GM12878 (cell line): Measurements from ENCODE around the gene DNAH2. TPM values are rescaled to one million over a fixed set of nuclear protein-coding genes. Genes with fewer than 3 reads are reported as not detected.
A peak's percentile ranks its signal among the peaks of the same experiment; 100 is the strongest.

Source experiments
- BHLHE40 ChIP-seq, 2 experiments: fragments of 450-650 bp in 1 of 2; IDR thresholded peaks; 2 replicates each; pipeline ENCODE4 v1.6.1; 2011 to 2017; ENCODE audit warnings: low read depth in 2 of 2, borderline replicate concordance in 1 of 2, improper control_type of control experiment in 1 of 2, low read length in 1 of 2, mild to moderate bottlenecking in 1 of 2
- CBFB ChIP-seq: IDR thresholded peaks from 2 replicates; pipeline ENCODE4 v1.6.1; 2016; ENCODE audit warnings: antibody characterized with exemption, low read depth
- CHD4 ChIP-seq: fragments of 200-600 bp; sonication (generic); IDR thresholded peaks from 2 replicates; pipeline ENCODE4 v1.6.1; 2016; ENCODE audit warnings: mild to moderate bottlenecking
- E2F8 ChIP-seq: fragments of 450-650 bp; IDR thresholded peaks from 2 replicates; pipeline ENCODE4 v1.6.1; 2018; ENCODE audit warnings: mild to moderate bottlenecking, low read depth, moderate library complexity; ENCODE audit not compliant: partially characterized antibody
- ESRRA ChIP-seq: IDR thresholded peaks from 2 replicates; pipeline ENCODE4 v1.6.1; 2012; ENCODE audit warnings: mild to moderate bottlenecking, low read length, improper control_type of control experiment
- GATAD2B ChIP-seq: fragments of 450-650 bp; conservative IDR thresholded peaks from 2 replicates; pipeline ENCODE4 v1.6.1; 2017; ENCODE audit warnings: low read depth, mild to moderate bottlenecking, moderate library complexity
- IRF3 ChIP-seq: fragments of 450-650 bp; IDR thresholded peaks from 2 replicates; pipeline ENCODE4 v1.6.1; 2014; ENCODE audit warnings: mild to moderate bottlenecking
- JUND ChIP-seq: IDR thresholded peaks from 2 replicates; pipeline ENCODE4 v1.6.1; 2012; ENCODE audit warnings: low read depth, mild to moderate bottlenecking, low read length, improper control_type of control experiment, moderate library complexity
- KLF5 ChIP-seq: fragments of 450-650 bp; IDR thresholded peaks from 2 replicates; pipeline ENCODE4 v1.6.1; 2014; ENCODE audit warnings: mild to moderate bottlenecking; ENCODE audit not compliant: partially characterized antibody
- MEF2A ChIP-seq: IDR thresholded peaks from 2 replicates; pipeline ENCODE4 v1.6.1; 2011; ENCODE audit warnings: low read depth, mild to moderate bottlenecking, low read length, moderate library complexity; ENCODE audit not compliant: insufficient read depth
- MTA2 ChIP-seq: fragments of 450-650 bp; IDR thresholded peaks from 2 replicates; pipeline ENCODE4 v1.6.1; 2016; ENCODE audit warnings: low read depth, mild to moderate bottlenecking, moderate library complexity
- PAX8 ChIP-seq: fragments of 450-650 bp; IDR thresholded peaks from 2 replicates; pipeline ENCODE4 v1.6.1; 2017; ENCODE audit warnings: mild to moderate bottlenecking, moderate library complexity
- POLR2A ChIP-seq: IDR thresholded peaks from 2 replicates; pipeline ENCODE4 v1.6.1; 2011; ENCODE audit warnings: low read depth, mild to moderate bottlenecking, low read length
- RB1 ChIP-seq: fragments of 450-650 bp; formaldehyde crosslinking; IDR thresholded peaks from 2 replicates; pipeline ENCODE4 v1.6.1; 2017; ENCODE audit warnings: mild to moderate bottlenecking, borderline replicate concordance
- RELA ChIP-seq: fragments of 450-650 bp; IDR thresholded peaks from 2 replicates; pipeline ENCODE4 v1.8.0; 2014; ENCODE audit warnings: borderline replicate concordance; ENCODE audit not compliant: partially characterized antibody
- SKIL ChIP-seq: fragments of 450-650 bp; IDR thresholded peaks from 2 replicates; pipeline ENCODE4 v1.6.1; 2017; ENCODE audit warnings: mild to moderate bottlenecking, low read depth, inconsistent platforms; ENCODE audit not compliant: poor library complexity, severe bottlenecking
- SMC3 ChIP-seq: IDR thresholded peaks from 2 replicates; pipeline ENCODE4 v1.6.1; 2011; ENCODE audit warnings: low read length, improper control_type of control experiment, borderline replicate concordance
- SRF ChIP-seq, 2 experiments: IDR thresholded peaks; 2 replicates each; pipeline ENCODE4 v1.6.1; 2011; ENCODE audit warnings: low read depth in 2 of 2, low read length in 2 of 2, mild to moderate bottlenecking in 1 of 2, moderate library complexity in 1 of 2
- STAT1 ChIP-seq: fragments of 450-650 bp; conservative IDR thresholded peaks from 2 replicates; pipeline ENCODE4 v1.6.1; 2014; ENCODE audit warnings: antibody characterized with exemption, mild to moderate bottlenecking
- TAF1 ChIP-seq: IDR thresholded peaks from 2 replicates; pipeline ENCODE4 v1.6.1; 2011; ENCODE audit warnings: mild to moderate bottlenecking, low read depth, low read length, borderline replicate concordance
- polyA plus RNA-seq, 11 experiments: library from polyadenylated mRNA; depleted of rRNA in 4 of 11; unstranded in 6 of 11; stranded (reverse) in 5 of 11; fragments of >200 nt; fragmentation: Nextera tagmentation in 4 of 11; fragmentation: Illumina TruSeq in 1 of 11; extraction: Ambion mirVana in 4 of 11; extraction: Trizol in 1 of 11; gene quantifications; 1 replicate in 1 of 11; 2 replicates in 10 of 11; pipeline versions ENCODE4 v1.2.1 to v1.2.3, GENCODE V29; 2011 to 2016; ENCODE audit warnings: inconsistent platforms in 2 of 11, missing spikeins in 2 of 11, low read depth in 1 of 11
- total RNA-seq, 4 experiments: library from RNA; depleted of rRNA in 3 of 4; stranded (reverse); fragments of >200 nt in 3 of 4; fragmentation: Illumina TruSeq in 1 of 4; extraction: Trizol in 1 of 4; gene quantifications; 2 replicates each; pipeline versions ENCODE4 v1.2.1 to v1.2.3, GENCODE V29; 2013 to 2021
- TF ChIP-seq, protein P1 (sequence below): fragments of 150-350 bp; IDR thresholded peaks from 2 replicates; pipeline ENCODE4 v1.6.1; 2014; ENCODE audit warnings: mild to moderate bottlenecking, low read depth, low read length
- TF ChIP-seq, protein P2 (sequence below): fragments of 450-650 bp; IDR thresholded peaks from 2 replicates; pipeline ENCODE4 v1.6.1; 2017; ENCODE audit warnings: mild to moderate bottlenecking

Gene DNAH2
- total and polyA plus RNA-seq, 10 of the 15 experiments (the other 5 are each of a cell fraction or from before 2014, with no cell fraction given), result not detected

GRCh38 chr17:7685533-7686221, 31.9 kb upstream of the DNAH2 start (continued):
- no peak for TF ChIP-seq CBFB
- TF ChIP-seq MEF2A, result no peak
- TF ChIP-seq SKIL, result no peak
- TF ChIP-seq KLF5, result no peak
- TF ChIP-seq SMC3, result no peak
- TF ChIP-seq, protein P1, sequence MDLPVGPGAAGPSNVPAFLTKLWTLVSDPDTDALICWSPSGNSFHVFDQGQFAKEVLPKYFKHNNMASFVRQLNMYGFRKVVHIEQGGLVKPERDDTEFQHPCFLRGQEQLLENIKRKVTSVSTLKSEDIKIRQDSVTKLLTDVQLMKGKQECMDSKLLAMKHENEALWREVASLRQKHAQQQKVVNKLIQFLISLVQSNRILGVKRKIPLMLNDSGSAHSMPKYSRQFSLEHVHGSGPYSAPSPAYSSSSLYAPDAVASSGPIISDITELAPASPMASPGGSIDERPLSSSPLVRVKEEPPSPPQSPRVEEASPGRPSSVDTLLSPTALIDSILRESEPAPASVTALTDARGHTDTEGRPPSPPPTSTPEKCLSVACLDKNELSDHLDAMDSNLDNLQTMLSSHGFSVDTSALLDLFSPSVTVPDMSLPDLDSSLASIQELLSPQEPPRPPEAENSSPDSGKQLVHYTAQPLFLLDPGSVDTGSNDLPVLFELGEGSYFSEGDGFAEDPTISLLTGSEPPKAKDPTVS, result no peak
- TF ChIP-seq, protein P2, sequence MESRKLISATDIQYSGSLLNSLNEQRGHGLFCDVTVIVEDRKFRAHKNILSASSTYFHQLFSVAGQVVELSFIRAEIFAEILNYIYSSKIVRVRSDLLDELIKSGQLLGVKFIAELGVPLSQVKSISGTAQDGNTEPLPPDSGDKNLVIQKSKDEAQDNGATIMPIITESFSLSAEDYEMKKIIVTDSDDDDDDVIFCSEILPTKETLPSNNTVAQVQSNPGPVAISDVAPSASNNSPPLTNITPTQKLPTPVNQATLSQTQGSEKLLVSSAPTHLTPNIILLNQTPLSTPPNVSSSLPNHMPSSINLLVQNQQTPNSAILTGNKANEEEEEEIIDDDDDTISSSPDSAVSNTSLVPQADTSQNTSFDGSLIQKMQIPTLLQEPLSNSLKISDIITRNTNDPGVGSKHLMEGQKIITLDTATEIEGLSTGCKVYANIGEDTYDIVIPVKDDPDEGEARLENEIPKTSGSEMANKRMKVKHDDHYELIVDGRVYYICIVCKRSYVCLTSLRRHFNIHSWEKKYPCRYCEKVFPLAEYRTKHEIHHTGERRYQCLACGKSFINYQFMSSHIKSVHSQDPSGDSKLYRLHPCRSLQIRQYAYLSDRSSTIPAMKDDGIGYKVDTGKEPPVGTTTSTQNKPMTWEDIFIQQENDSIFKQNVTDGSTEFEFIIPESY, result no peak
- peak; percentile 68; the same call in 1 of the 2 replicates for TF ChIP-seq TAF1
- no peak for TF ChIP-seq CHD4
- no peak for TF ChIP-seq ESRRA
- TF ChIP-seq POLR2A, result peak; percentile 89
- TF ChIP-seq RB1, result no peak
- TF ChIP-seq MTA2, result no peak
- peak in 1 of 2 experiments; percentile 51; a peak in 1 of 4 replicates for TF ChIP-seq SRF (IDR thresholded peaks at IDR 0.05; ENCODE audit: low read depth in 2 of 2, low read length in 2 of 2)
- no peak for TF ChIP-seq BHLHE40 (IDR thresholded peaks at IDR 0.05; ENCODE audit: borderline replicate concordance in 1 of 2, low read depth in 2 of 2, low read length in 1 of 2)
- TF ChIP-seq E2F8, result no peak
- no peak for TF ChIP-seq JUND
- TF ChIP-seq PAX8, result no peak
- TF ChIP-seq GATAD2B, result peak; percentile 45; the same call in 1 of the 2 replicates
- TF ChIP-seq IRF3, result no peak
- no peak for TF ChIP-seq RELA
- no peak for TF ChIP-seq STAT1
